GM19438 (cell line): ENCODE measurements around the gene MICAL2.

Experiments
- ATAC-seq: cut with Tn5 transposase; IDR thresholded peaks from one replicate; pipeline ENCODE4 v1.9.1; 2021; ENCODE audit warnings: low read depth; ENCODE audit not compliant: unreplicated experiment

MICAL2 gene

GRCh38 chr11:12200279-12200990, 90.0 kb downstream of the MICAL2 start:
- no peak for ATAC-seq

GRCh38 chr11:12200991-12201985, 90.9 kb downstream of the MICAL2 start:
- no peak for ATAC-seq

GRCh38 chr11:12202661-12203310, 92.4 kb downstream of the MICAL2 start:
- ATAC-seq: no peak

- ATAC-seq: no peak
Measured at GRCh38 chr11:12204506-12204905, 94.1 kb downstream of the MICAL2 start.

- ATAC-seq: no peak
Measured at GRCh38 chr11:12205330-12205729, 94.9 kb downstream of the MICAL2 start.

GRCh38 chr11:12206529-12206928, 96.1 kb downstream of the MICAL2 start:
- ATAC-seq: no peak

- no peak for ATAC-seq
Measured at GRCh38 chr11:12207384-12208150, 97.2 kb downstream of the MICAL2 start.

GRCh38 chr11:12209096-12209495, 98.7 kb downstream of the MICAL2 start:
- no peak for ATAC-seq

- ATAC-seq: no peak
Measured at GRCh38 chr11:12210200-12210599, 99.8 kb downstream of the MICAL2 start.

- ATAC-seq: no peak
Measured at GRCh38 chr11:12211331-12212065, 101.1 kb downstream of the MICAL2 start.

GRCh38 chr11:12212174-12212820, 101.9 kb downstream of the MICAL2 start:
- no peak for ATAC-seq

GRCh38 chr11:12212821-12213185, 102.4 kb downstream of the MICAL2 start:
- no peak for ATAC-seq

GRCh38 chr11:12213883-12214282, 103.5 kb downstream of the MICAL2 start:
- no peak for ATAC-seq

- ATAC-seq: no peak
Measured at GRCh38 chr11:12214751-12215150, 104.4 kb downstream of the MICAL2 start.

- ATAC-seq: no peak
Measured at GRCh38 chr11:12215181-12215593, 104.8 kb downstream of the MICAL2 start.

GRCh38 chr11:12216041-12216451, 105.7 kb downstream of the MICAL2 start:
- no peak for ATAC-seq

- ATAC-seq: no peak
Measured at GRCh38 chr11:12216671-12217374, 106.4 kb downstream of the MICAL2 start.

GRCh38 chr11:12217879-12218278, 107.5 kb downstream of the MICAL2 start:
- no peak for ATAC-seq

GRCh38 chr11:12218909-12219308, 108.5 kb downstream of the MICAL2 start:
- ATAC-seq: no peak
